H9 (cell line): ENCODE measurements around the gene SORCS2. TPM values are rescaled to one million over a fixed set of nuclear protein-coding genes. Genes with fewer than 3 reads are reported as not detected.

ENCODE experiments used
- DNase-seq: peaks from one replicate; pipeline ENCODE4 v3.0.0-alpha.2; 2017
- H2AFZ ChIP-seq: one replicate; pipeline ENCODE4 v1.6.1; 2013; ENCODE audit warnings: mild to moderate bottlenecking, low read length, control low read depth, moderate library complexity
- H2AK5ac ChIP-seq: 2 replicates; pipeline ENCODE4 v1.6.1; 2013; ENCODE audit warnings: low read length, control low read depth, mixed read lengths; ENCODE audit not compliant: insufficient read length
- H2BK120ac ChIP-seq: one replicate; pipeline ENCODE4 v1.6.1; 2013; ENCODE audit warnings: low read depth, mild to moderate bottlenecking, low read length, control low read depth, inconsistent platforms; ENCODE audit not compliant: poor library complexity, severe bottlenecking
- H2BK12ac ChIP-seq: 2 replicates; pipeline ENCODE4 v1.6.1; 2013; ENCODE audit warnings: low read length, control low read depth, mixed read lengths, low read depth; ENCODE audit not compliant: insufficient read length
- H2BK15ac ChIP-seq: 2 replicates; pipeline ENCODE4 v1.6.1; 2013; ENCODE audit warnings: low read depth, low read length, control low read depth
- H2BK20ac ChIP-seq: one replicate; pipeline ENCODE4 v1.6.1; 2013; ENCODE audit warnings: low read depth, mild to moderate bottlenecking, low read length, control low read depth, inconsistent platforms; ENCODE audit not compliant: poor library complexity, severe bottlenecking
- H2BK5ac ChIP-seq: 2 replicates; pipeline ENCODE4 v1.6.1; 2013; ENCODE audit warnings: low read length, control low read depth, mixed read lengths; ENCODE audit not compliant: insufficient read length
- H3K14ac ChIP-seq: 2 replicates; pipeline ENCODE4 v1.6.1; 2013; ENCODE audit warnings: low read length, control low read depth; ENCODE audit not compliant: insufficient read depth
- H3K18ac ChIP-seq: 2 replicates; pipeline ENCODE4 v1.6.1; 2013; ENCODE audit warnings: low read depth, mild to moderate bottlenecking, mixed read lengths, low read length, control low read depth; ENCODE audit not compliant: insufficient read length
- H3K23ac ChIP-seq: 2 replicates; pipeline ENCODE4 v1.6.1; 2013; ENCODE audit warnings: low read length, control low read depth, mixed read lengths, low read depth; ENCODE audit not compliant: insufficient read length
- H3K23me2 ChIP-seq: 2 replicates; pipeline ENCODE4 v1.6.1; 2013; ENCODE audit warnings: low read depth, mild to moderate bottlenecking, mixed read lengths, low read length, control low read depth; ENCODE audit not compliant: insufficient read length, poor library complexity, severe bottlenecking
- H3K27ac ChIP-seq: 2 replicates; pipeline ENCODE4 v1.5.1; 2013; ENCODE audit warnings: low read length, control low read depth, mixed read lengths, low read depth; ENCODE audit not compliant: insufficient read length
- H3K27me3 ChIP-seq: 2 replicates; pipeline ENCODE4 v1.6.1; 2013; ENCODE audit warnings: low read length, control low read depth, inconsistent platforms; ENCODE audit not compliant: insufficient read depth
- H3K4ac ChIP-seq: 2 replicates; pipeline ENCODE4 v1.6.1; 2013; ENCODE audit warnings: low read depth, mild to moderate bottlenecking, control low read depth, inconsistent platforms, low read length, moderate library complexity
- H3K4me1 ChIP-seq: 2 replicates; pipeline ENCODE4 v1.6.1; 2013; ENCODE audit warnings: low read length, control low read depth, inconsistent platforms; ENCODE audit not compliant: insufficient read depth
- H3K4me2 ChIP-seq: 2 replicates; pipeline ENCODE4 v1.6.1; 2013; ENCODE audit warnings: low read length, control low read depth, mixed read lengths; ENCODE audit not compliant: insufficient read length, insufficient read depth
- H3K56ac ChIP-seq: 2 replicates; pipeline ENCODE4 v1.6.1; 2013; ENCODE audit warnings: low read depth, mild to moderate bottlenecking, mixed read lengths, low read length, control low read depth; ENCODE audit not compliant: insufficient read length
- H3K79me1 ChIP-seq: 2 replicates; pipeline ENCODE4 v1.6.1; 2013; ENCODE audit warnings: low read depth, mild to moderate bottlenecking, moderate library complexity, low read length, control low read depth, inconsistent platforms; ENCODE audit not compliant: insufficient read depth, poor library complexity, severe bottlenecking
- H3K79me2 ChIP-seq: 2 replicates; pipeline ENCODE4 v1.6.1; 2013; ENCODE audit warnings: low read length, control low read depth, inconsistent platforms; ENCODE audit not compliant: insufficient read depth
- H3K9ac ChIP-seq: 2 replicates; pipeline ENCODE4 v1.6.1; 2013; ENCODE audit warnings: low read length, control low read depth, mixed read lengths; ENCODE audit not compliant: insufficient read length; ENCODE audit errors: extremely low read depth
- H3K9me3 ChIP-seq: one replicate; pipeline ENCODE4 v1.6.1; 2013; ENCODE audit warnings: low read depth, low read length, inconsistent platforms; ENCODE audit not compliant: control insufficient read depth
- H3T11ph ChIP-seq: one replicate; pipeline ENCODE4 v1.6.1; 2013; ENCODE audit warnings: mild to moderate bottlenecking, low read length, control low read depth, inconsistent platforms
- H4K20me1 ChIP-seq: one replicate; pipeline ENCODE4 v1.6.1; 2013; ENCODE audit not compliant: control insufficient read depth, insufficient read length, insufficient read depth
- H4K5ac ChIP-seq: 2 replicates; pipeline ENCODE4 v1.6.1; 2013; ENCODE audit warnings: low read depth, mild to moderate bottlenecking, mixed read lengths, low read length, control low read depth; ENCODE audit not compliant: insufficient read length
- H4K8ac ChIP-seq: replicated peaks from 2 replicates; pipeline ENCODE4 v1.6.1; 2013; ENCODE audit warnings: low read length, control low read depth, mixed read lengths, low read depth; ENCODE audit not compliant: insufficient read length
- H4K91ac ChIP-seq: 2 replicates; pipeline ENCODE4 v1.6.1; 2013; ENCODE audit warnings: low read depth, mild to moderate bottlenecking, moderate library complexity, mixed read lengths, low read length, control low read depth; ENCODE audit not compliant: insufficient read length
- H3K27ac Mint-ChIP-seq, 3 experiments: 2 replicates in 2 of 3; 3 replicates in 1 of 3; pipeline ENCODE4 v1.8.0; 2020 to 2021; ENCODE audit warnings: mixed read lengths in 3 of 3, mild to moderate bottlenecking in 1 of 3, moderate library complexity in 1 of 3
- H3K27me3 Mint-ChIP-seq: 2 replicates; pipeline ENCODE4 v1.8.0; 2021; ENCODE audit warnings: low read depth, mild to moderate bottlenecking, moderate library complexity, mixed read lengths
- H3K36me3 Mint-ChIP-seq, 3 experiments: 2 replicates in 2 of 3; 3 replicates in 1 of 3; pipeline ENCODE4 v1.8.0; 2020 to 2021; ENCODE audit warnings: low read depth in 3 of 3, mixed read lengths in 3 of 3; ENCODE audit not compliant: insufficient read depth in 1 of 3
- H3K4me1 Mint-ChIP-seq, 2 experiments: 2 replicates each; pipeline ENCODE4 v1.8.0; 2020; ENCODE audit warnings: mixed read lengths in 2 of 2
- H3K4me3 Mint-ChIP-seq, 2 experiments: 2 replicates in 1 of 2; 3 replicates in 1 of 2; pipeline ENCODE4 v1.8.0; 2020 to 2021; ENCODE audit warnings: mild to moderate bottlenecking in 2 of 2, mixed read lengths in 2 of 2, moderate library complexity in 1 of 2
- H3K9me3 Mint-ChIP-seq, 2 experiments: 2 replicates in 1 of 2; 3 replicates in 1 of 2; pipeline ENCODE4 v1.8.0; 2020; ENCODE audit warnings: mild to moderate bottlenecking in 2 of 2, mixed read lengths in 2 of 2, moderate library complexity in 1 of 2
- CTCF ChIP-seq: fragments of 200-600 bp; sonication (generic); conservative IDR thresholded peaks from 3 replicates; pipeline ENCODE4 v1.8.0; 2021; ENCODE audit warnings: antibody characterized with exemption, mild to moderate bottlenecking
- WGBS: extraction: QIAGEN DNeasy Blood & Tissue Kit; methylation state at CpG from one replicate; pipeline ENCODE4 v1.1.7; 2013; ENCODE audit warnings: missing lambda C conversion rate, low lambda C conversion rate, mixed read lengths; ENCODE audit not compliant: insufficient read length; ENCODE audit errors: extremely low coverage; 5-methylcytosine and 5-hydroxymethylcytosine counted together
- total RNA-seq: library from RNA; stranded (reverse); gene quantifications from 2 replicates; pipeline ENCODE4 v1.2.1, GENCODE V29; 2021

The SORCS2 gene
- total RNA-seq, 1 experiment from 2014 or later: 0.57 TPM

- H2BK12ac ChIP-seq: no peak overlapping the region
- H3K4me2 ChIP-seq: no peak overlapping the region
- H3K18ac ChIP-seq: no peak overlapping the region
- no peak overlapping the region for H2AFZ ChIP-seq
- TF ChIP-seq CTCF: no peak
- no peak overlapping the region for H3K23ac ChIP-seq
- H3K14ac ChIP-seq: no peak overlapping the region
- no peaks in the 10 kb centered on the region for H3K79me1 ChIP-seq
- H3K4me1 ChIP-seq: no peaks in the 10 kb centered on the region
- H2BK120ac ChIP-seq: no peak overlapping the region
- no peak overlapping the region for H2AK5ac ChIP-seq
- Mint-ChIP-seq H3K4me3 (no peak overlapping the region), H3K9me3 (peaks cover 7% of the 10 kb centered on the region in 2 experiments), H3K27ac (peak overlapping the region in 2 of 3 experiments; percentile 57 to 85; a peak in 4 of 7 replicates), H3K36me3 (peaks cover under 1% of the 10 kb centered on the region in 3 experiments; a peak in 5 of 7 replicates), H3K27me3 (peaks cover 7% of the 10 kb centered on the region), H3K4me1 (no peaks in the 10 kb centered on the region)
- WGBS: no CpG with 5 or more reads among the region's 10 CpGs
- H3K23me2 ChIP-seq: no peaks in the 10 kb centered on the region
- H3T11ph ChIP-seq: no peak overlapping the region
- no peak overlapping the region for H4K5ac ChIP-seq
- no peaks in the 10 kb centered on the region for H3K79me2 ChIP-seq
- H2BK20ac ChIP-seq: no peak overlapping the region
- H3K56ac ChIP-seq: no peak overlapping the region
- H2BK15ac ChIP-seq: no peak overlapping the region
- no peak overlapping the region for H3K9ac ChIP-seq
- no peak overlapping the region for H4K8ac ChIP-seq
- H3K4ac ChIP-seq: no peak overlapping the region
- H4K91ac ChIP-seq: no peak overlapping the region
- no peaks in the 10 kb centered on the region for H4K20me1 ChIP-seq
- H3K27ac ChIP-seq: no peak overlapping the region
- peaks cover under 1% of the 10 kb centered on the region for H3K9me3 ChIP-seq
- no peak for DNase-seq
- H3K27me3 ChIP-seq: no peaks in the 10 kb centered on the region
- no peak overlapping the region for H2BK5ac ChIP-seq
These were observed 355.2 kb downstream of the SORCS2 start for GRCh38 chr4:7547368-7548040.
